Measurements from ENCODE around the gene AQP12A.

AQP12A gene

DNA sequence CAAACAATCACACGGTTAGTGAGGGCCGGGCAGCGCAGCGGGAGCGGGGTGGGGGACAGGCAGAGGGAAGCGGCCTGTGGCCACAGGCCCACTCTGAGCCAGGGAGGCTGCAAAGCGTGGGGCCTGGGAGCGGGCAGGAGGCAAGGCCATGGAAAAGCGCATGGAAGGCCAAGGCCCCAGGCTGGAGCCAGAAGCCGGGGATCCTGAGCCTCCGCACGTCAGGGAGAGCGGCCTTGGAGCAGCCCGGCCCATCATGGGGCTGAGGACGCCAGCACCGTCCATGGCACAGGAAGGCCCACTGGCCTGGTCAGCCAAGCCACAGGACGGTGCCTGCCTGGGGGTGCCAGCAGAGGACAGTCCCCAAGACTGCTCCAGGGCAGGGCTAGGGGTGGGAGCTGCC lies 43.1 kb downstream of the AQP12A start:
- in situ Hi-C loops (cut with HindIII; ENCODE audit: low sequenced_read_pairs) = loop anchor here (5.0 kb wide), 1 partner anchor 63 kb away; no protein-coding TSS in a partner anchor

DNA sequence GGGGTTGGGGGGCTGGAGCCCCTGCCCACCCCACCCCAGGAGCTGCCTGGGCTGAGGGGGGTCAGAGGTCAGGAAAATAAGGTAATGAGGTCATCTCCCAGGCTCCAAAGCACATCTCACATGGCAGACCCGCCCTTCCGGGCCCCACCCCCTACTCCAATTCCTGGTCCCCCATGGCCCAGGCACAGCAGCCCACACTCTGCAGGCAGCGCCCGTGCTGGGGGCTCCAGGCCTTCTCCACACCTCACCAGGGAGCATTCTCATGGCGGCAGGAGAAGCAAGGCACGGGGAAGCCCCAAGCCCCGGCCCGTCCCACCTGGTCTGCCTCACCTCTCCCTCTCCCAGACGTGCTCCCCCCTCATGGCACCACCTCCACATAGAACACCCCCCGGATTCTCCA lies 43.8 kb downstream of the AQP12A start:
- in situ Hi-C loops (cut with HindIII; ENCODE audit: low sequenced_read_pairs) = loop anchor here (5.0 kb wide), 1 partner anchor 62 kb away; no protein-coding TSS in a partner anchor

DNA sequence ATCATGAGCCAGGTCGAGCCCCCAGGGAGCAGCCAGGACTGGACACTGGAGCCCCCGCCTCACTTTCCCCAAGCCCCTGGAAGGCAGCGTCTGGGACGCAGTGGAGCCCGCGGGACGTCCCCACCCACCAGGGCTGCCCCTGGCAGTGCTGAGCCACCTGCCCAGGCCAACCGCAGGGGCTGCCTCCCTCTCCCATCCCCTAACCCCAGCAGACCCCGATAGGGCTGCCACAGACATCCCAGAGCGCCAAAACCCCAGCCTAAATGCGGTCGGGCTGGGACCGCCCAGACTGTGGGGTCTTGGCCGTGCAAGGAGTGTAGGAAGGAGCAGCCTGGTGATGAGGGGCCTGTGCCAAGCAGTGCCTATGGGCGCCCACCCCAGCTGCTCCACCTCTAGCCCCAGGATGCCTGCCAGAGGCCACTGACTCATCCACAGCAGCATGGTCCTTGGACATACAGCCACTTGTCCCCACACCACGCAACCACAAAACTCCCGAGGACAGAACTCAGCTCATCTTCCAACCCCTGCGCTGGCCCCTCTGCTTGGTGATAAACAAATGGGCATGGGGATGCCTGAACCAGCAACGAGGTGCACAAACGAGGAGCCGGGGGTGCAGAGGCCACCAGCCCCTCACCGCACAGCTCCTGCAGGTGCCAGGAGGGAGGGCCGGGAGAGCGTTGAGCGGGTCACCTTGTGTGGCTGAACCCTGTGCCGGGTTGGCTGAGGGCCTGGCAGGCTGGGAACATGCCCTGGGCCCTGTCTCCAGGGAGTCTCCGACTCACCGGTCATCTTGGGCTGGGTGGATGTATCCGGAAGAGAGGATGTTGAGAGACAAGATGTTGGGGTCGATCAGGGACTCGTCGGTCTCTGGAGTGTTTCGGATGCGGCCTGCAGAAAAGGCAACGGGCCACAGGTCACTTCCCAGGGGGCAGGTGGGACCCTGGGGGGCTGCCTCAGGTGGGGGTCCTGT lies 44.9 kb downstream of the AQP12A start:
- in situ Hi-C loops (cut with HindIII; ENCODE audit: low sequenced_read_pairs) = loop anchor here (5.0 kb wide), 1 partner anchor 61 kb away; no protein-coding TSS in a partner anchor

DNA sequence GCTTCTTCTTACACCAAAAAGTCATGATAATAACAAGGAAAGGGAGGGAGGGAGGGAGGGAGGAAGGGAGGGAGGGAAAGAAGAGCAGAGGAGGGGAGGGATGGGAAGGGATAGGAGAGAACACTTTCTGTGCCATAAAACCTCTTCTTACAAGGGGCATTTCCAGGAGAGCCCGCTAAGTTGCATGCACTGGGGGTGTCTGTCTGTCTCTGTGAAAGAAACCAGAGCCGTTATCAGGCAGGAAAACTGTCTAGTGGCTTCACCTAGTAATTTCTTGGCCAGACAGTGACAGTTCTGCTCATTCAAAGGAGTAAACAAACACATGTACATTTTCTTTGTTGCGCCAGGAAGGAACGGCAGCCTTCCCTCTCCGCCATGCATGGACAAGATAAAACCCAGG lies 45.8 kb downstream of the AQP12A start:
- in situ Hi-C loops (cut with HindIII; ENCODE audit: low sequenced_read_pairs) = loop anchor here (5.0 kb wide), 1 partner anchor 60 kb away; no protein-coding TSS in a partner anchor

DNA sequence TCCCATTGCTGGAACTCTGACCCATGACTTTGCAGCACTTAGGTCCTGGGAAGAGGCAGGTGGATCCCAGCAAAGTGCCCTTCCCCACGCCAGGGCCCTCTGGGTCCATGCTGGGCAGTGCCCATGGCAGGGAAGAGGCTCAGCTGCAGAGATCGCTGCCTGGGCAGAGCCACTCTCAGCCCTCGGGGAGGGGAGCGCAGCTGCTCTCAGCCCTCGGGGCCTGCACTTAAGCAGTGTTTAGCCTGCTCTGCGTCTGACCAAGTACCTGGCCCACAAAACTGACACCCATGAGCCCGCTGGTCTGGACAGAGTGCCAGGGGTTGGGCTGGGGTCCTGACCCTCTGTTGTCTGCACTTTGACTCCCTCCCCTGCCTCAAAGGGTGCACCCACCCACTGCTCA lies 46.3 kb downstream of the AQP12A start:
- in situ Hi-C loops (cut with HindIII; ENCODE audit: low sequenced_read_pairs) = loop anchor here (5.0 kb wide), 1 partner anchor 59 kb away; no protein-coding TSS in a partner anchor

DNA sequence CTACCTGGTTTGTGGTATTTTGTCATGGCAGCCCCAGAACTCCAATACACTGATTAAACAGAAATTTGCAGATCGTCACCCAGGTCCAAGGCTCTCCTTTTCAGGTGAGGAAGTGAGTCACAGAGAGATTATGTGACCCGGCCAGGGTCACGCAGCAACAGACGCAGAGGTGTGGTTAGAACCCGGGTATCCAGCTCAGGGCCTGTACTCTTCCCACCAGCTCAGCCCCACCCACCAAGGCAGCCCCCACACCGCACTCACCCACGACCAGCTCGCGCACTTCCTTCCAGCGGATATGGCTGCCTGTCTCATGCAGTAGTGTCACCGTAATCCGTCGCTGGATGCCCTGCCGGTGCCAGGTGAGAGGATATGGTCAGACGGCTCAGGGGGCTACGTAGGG lies 48.1 kb downstream of the AQP12A start:
- in situ Hi-C loops (cut with HindIII; ENCODE audit: low sequenced_read_pairs) = loop anchor here (5.0 kb wide), 1 partner anchor 58 kb away; no protein-coding TSS in a partner anchor

DNA sequence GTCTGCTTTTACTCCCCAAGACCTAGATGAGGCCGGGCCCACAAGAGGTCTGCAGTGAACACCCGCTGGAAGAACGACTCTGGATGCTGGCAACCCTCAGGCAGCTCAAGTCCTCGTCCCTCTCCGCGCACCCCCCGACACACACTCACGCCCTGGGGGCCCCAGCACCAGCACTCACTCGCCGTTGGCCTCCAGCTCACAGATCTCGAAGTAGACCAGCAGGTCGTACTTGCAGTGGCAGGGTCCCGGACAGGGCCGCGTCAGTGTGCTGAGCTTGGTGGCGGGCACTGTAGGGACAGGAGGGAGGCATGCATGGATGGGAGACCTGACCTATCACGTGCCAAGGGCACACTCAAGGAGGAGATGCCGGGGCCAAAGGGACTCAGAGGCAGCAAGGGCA lies 49.4 kb downstream of the AQP12A start:
- in situ Hi-C loops (cut with HindIII; ENCODE audit: low sequenced_read_pairs) = no loop called here

DNA sequence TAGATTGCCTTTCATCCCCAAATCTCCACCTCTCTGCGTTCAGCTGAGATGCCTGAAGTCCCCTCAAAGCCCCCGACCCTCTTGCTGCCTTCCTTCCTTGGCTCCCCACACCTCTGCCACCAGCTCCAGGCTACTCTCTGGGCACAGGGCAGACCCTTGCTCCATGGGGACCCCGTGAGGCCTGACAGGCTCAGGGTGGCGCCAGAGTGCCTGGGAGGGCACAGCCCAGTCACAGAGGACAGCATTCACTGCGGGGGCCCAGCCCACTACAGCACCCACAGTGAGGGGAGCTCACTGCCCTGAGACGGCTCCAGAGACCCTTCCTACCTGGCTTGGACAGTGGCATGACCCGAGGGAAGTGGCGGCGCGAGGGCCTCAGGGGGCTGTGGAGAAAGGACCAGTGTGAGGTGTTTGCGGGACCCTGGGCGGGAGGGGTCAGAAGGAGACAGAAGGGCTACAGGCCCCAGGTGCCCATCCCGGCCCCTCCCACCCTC lies 51.0 kb downstream of the AQP12A start:
- in situ Hi-C loops (cut with HindIII; ENCODE audit: low sequenced_read_pairs) = no loop called here

DNA sequence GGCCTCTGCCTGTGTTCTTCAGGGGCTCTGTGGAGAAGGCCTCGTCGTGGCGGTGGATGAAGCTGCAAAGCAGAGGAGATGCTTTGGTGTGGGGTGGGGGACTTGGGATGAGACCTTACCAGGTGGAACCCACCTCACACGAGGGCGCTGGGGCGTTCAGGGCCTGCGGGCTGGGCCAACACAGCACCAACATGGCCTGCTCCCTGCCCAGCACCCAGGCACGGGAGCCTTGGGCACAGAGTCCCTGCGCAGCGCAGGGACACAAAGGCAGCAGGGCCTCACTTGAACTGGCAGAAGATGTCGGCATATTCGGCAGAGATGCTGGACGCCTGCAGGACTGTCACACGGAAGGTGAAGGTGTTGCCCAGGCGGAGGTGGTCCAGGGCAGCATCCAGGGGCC lies 53.8 kb downstream of the AQP12A start:
- in situ Hi-C loops (cut with HindIII; ENCODE audit: low sequenced_read_pairs) = no loop called here

DNA sequence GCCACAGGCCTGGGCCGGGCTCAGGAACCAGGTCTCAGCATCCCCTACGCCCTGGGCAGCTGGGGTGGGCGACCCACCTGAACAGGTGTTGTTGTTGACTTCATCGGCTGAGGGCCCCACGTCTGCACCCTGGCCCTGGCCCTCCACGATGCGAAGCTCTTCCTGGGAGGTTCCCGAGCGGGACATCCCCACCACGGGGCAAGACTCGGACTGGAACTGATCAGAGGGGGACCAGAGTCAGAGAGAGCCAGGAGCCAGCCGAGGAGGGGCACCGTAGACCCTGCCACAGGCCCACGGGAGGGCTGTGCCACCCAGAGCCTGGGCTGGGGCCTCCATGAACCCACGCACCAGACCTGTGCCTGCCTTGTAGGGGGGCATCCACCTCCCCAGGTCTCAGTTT lies 54.3 kb downstream of the AQP12A start:
- in situ Hi-C loops (cut with HindIII; ENCODE audit: low sequenced_read_pairs) = no loop called here

DNA sequence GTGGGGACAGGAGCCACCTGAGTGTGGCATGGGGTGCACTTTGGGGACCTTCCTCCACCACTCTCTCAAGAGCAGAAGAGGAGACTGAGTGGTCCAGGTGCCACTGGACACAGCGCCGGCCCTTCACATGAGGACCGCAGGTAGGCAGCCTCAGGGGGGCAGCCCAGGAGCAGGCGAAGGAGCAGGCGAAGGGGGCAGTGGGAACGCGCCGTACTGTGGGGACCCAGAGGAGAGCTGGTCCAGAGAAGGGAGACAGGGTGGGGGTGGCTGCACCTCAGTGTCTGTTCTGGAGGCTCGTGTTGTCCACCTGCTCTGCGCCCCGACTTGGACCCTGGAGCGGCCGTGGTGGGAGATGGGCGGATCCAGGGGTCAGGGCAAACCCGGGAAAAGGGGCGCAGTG lies 55.0 kb downstream of the AQP12A start:
- in situ Hi-C loops (cut with HindIII; ENCODE audit: low sequenced_read_pairs) = no loop called here

DNA sequence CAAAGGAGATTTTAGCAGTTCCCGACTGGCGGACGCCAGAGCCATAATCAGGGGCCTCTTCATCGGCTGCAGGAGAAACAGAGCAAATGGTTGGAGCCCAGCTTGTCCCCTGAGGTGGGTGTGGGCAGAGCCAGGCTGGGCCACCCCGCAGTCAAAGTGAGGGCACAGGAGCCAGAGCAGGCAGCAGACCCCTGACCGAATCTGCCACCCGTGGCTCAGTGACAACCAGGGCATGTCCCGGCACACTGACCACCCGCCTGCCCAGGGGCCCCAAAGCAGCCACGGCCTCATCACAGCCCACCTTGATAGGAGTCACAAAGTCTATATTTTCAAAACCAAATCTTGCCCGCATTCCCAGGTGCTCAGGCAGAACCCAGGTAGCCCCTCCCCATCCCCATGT lies 55.6 kb downstream of the AQP12A start:
- in situ Hi-C loops (cut with HindIII; ENCODE audit: low sequenced_read_pairs) = no loop called here
